ENCODE measurements around the gene MAP3K2. TPM values are rescaled to one million over a fixed set of nuclear protein-coding genes. Genes with fewer than 3 reads are reported as not detected.

MAP3K2 gene
- total RNA-seq, 1 donor from 2014 or later: 27.9 TPM

- DNase-seq (ENCODE audit: low read depth) (peak; percentile 17), FAIRE-seq (no peak)
- Histone ChIP-seq H3K36me3 (ENCODE audit: control insufficient read depth, insufficient read depth, low read length) (peaks cover 13% of the 10 kb centered on the region), H3K4me3 (ENCODE audit: low read depth, low read length) (peak overlapping the region; percentile 69), H3K27me3 (ENCODE audit: control insufficient read depth, insufficient read depth, low read length) (no peaks in the 10 kb centered on the region)
- TF ChIP-seq CTCF (IDR thresholded peaks at IDR 0.05; ENCODE audit: insufficient read depth, low read length, severe bottlenecking): no peak
Observed at GRCh38 chr2:127293386-127293747, 94.4 kb downstream of the MAP3K2 start.

- Histone ChIP-seq H3K4me3 (ENCODE audit: low read depth, low read length) (no peak overlapping the region), H3K36me3 (ENCODE audit: control insufficient read depth, insufficient read depth, low read length) (peaks cover 31% of the 10 kb centered on the region), H3K27me3 (ENCODE audit: control insufficient read depth, insufficient read depth, low read length) (no peaks in the 10 kb centered on the region)
- TF ChIP-seq CTCF (IDR thresholded peaks at IDR 0.05; ENCODE audit: insufficient read depth, low read length, severe bottlenecking): no peak
- FAIRE-seq: peak; percentile 97
- DNase-seq (ENCODE audit: low read depth): no peak
Observed at GRCh38 chr2:127288274-127288673, 99.5 kb downstream of the MAP3K2 start.

GRCh38 chr2:127283275-127283674 lies 104.5 kb downstream of the MAP3K2 start:
- no peak for FAIRE-seq
- no peak for TF ChIP-seq CTCF (IDR thresholded peaks at IDR 0.05; ENCODE audit: insufficient read depth, low read length, severe bottlenecking)
- Histone ChIP-seq H3K27me3 (ENCODE audit: control insufficient read depth, insufficient read depth, low read length) (no peaks in the 10 kb centered on the region), H3K4me3 (ENCODE audit: low read depth, low read length) (no peak overlapping the region), H3K36me3 (ENCODE audit: control insufficient read depth, insufficient read depth, low read length) (peaks cover 26% of the 10 kb centered on the region)
- DNase-seq (ENCODE audit: low read depth): no peak

- no peaks in the 10 kb centered on the region for H3K27me3 ChIP-seq (ENCODE audit: control insufficient read depth, insufficient read depth, low read length)
- no peak for DNase-seq (ENCODE audit: low read depth)
- TF ChIP-seq CTCF (IDR thresholded peaks at IDR 0.05; ENCODE audit: insufficient read depth, low read length, severe bottlenecking): no peak
- FAIRE-seq: no peak
- no peak overlapping the region for H3K4me3 ChIP-seq (ENCODE audit: low read depth, low read length)
- peaks cover 20% of the 10 kb centered on the region for H3K36me3 ChIP-seq (ENCODE audit: control insufficient read depth, insufficient read depth, low read length)
Observed at GRCh38 chr2:127280693-127281092, 107.1 kb downstream of the MAP3K2 start.

- DNase-seq (ENCODE audit: low read depth): no peak
- Histone ChIP-seq H3K36me3 (ENCODE audit: control insufficient read depth, insufficient read depth, low read length) (peaks cover 23% of the 10 kb centered on the region), H3K4me3 (ENCODE audit: low read depth, low read length) (no peak overlapping the region), H3K27me3 (ENCODE audit: control insufficient read depth, insufficient read depth, low read length) (no peaks in the 10 kb centered on the region)
- no peak for TF ChIP-seq CTCF (IDR thresholded peaks at IDR 0.05; ENCODE audit: insufficient read depth, low read length, severe bottlenecking)
- no peak for FAIRE-seq
Observed at GRCh38 chr2:127279781-127280180, 108.0 kb downstream of the MAP3K2 start.

- H3K36me3 ChIP-seq (ENCODE audit: control insufficient read depth, insufficient read depth, low read length): peaks cover 21% of the 10 kb centered on the region
- TF ChIP-seq CTCF (IDR thresholded peaks at IDR 0.05; ENCODE audit: insufficient read depth, low read length, severe bottlenecking): no peak
- no peak for DNase-seq (ENCODE audit: low read depth)
- FAIRE-seq: no peak
- H3K27me3 ChIP-seq (ENCODE audit: control insufficient read depth, insufficient read depth, low read length): no peaks in the 10 kb centered on the region
- H3K4me3 ChIP-seq (ENCODE audit: low read depth, low read length): no peak overlapping the region
Observed at GRCh38 chr2:127278959-127279358, 108.8 kb downstream of the MAP3K2 start.

Data from bronchial epithelial cell (primary cell).